Glutamatergic neuron (in vitro differentiated cells): Measurements from ENCODE around the gene SCMH1. TPM values are rescaled to one million over a fixed set of nuclear protein-coding genes. Genes with fewer than 3 reads are reported as not detected.

ENCODE experiments used
- DNase-seq: peaks from one replicate; pipeline ENCODE4 v3.0.0; 2022
- H3K27ac Mint-ChIP-seq: one replicate; pipeline ENCODE4 v1.8.0; 2020; ENCODE audit warnings: mild to moderate bottlenecking, mixed read lengths, inconsistent platforms; ENCODE audit not compliant: unreplicated experiment
- H3K27me3 Mint-ChIP-seq: one replicate; pipeline ENCODE4 v1.8.0; 2020; ENCODE audit warnings: mild to moderate bottlenecking, moderate library complexity, mixed read lengths, inconsistent platforms; ENCODE audit not compliant: unreplicated experiment
- H3K36me3 Mint-ChIP-seq: one replicate; pipeline ENCODE4 v1.8.0; 2020; ENCODE audit warnings: mild to moderate bottlenecking, mixed read lengths, inconsistent platforms; ENCODE audit not compliant: unreplicated experiment
- H3K4me1 Mint-ChIP-seq: one replicate; pipeline ENCODE4 v1.8.0; 2020; ENCODE audit warnings: mild to moderate bottlenecking, low read depth, mixed read lengths, inconsistent platforms; ENCODE audit not compliant: unreplicated experiment
- H3K4me3 Mint-ChIP-seq: one replicate; pipeline ENCODE4 v1.8.0; 2020; ENCODE audit warnings: mild to moderate bottlenecking, mixed read lengths, inconsistent platforms; ENCODE audit not compliant: unreplicated experiment
- H3K9me3 Mint-ChIP-seq: one replicate; pipeline ENCODE4 v1.8.0; 2020; ENCODE audit warnings: mild to moderate bottlenecking, moderate library complexity, mixed read lengths, inconsistent platforms; ENCODE audit not compliant: unreplicated experiment
- CTCF ChIP-seq: fragments of 200-600 bp; sonication (generic); IDR thresholded peaks from one replicate; pipeline ENCODE4 v1.5.0; 2021; ENCODE audit not compliant: partially characterized antibody, unreplicated experiment
- total RNA-seq: library from RNA; stranded (reverse); fragmentation: NEBNext Ultra II Directional; extraction: Animal tissue kit (Norgen Biotek cat#: 25700); gene quantifications from one replicate; pipeline ENCODE4 v1.2.1, GENCODE V29; 2021; ENCODE audit not compliant: unreplicated experiment

Gene SCMH1
- total RNA-seq, 1 donor from 2014 or later: 17.8 TPM

- Mint-ChIP-seq H3K27ac (no peak overlapping the region), H3K9me3 (peaks cover 3% of the 10 kb centered on the region), H3K27me3 (peaks cover 3% of the 10 kb centered on the region), H3K4me1 (no peaks in the 10 kb centered on the region), H3K4me3 (no peak overlapping the region), H3K36me3 (peaks cover 15% of the 10 kb centered on the region)
- no peak for TF ChIP-seq CTCF
- DNase-seq: no peak
Measured at GRCh38 chr1:41028034-41028642, 214.0 kb downstream of the SCMH1 start.

GRCh38 chr1:41025979-41026819 is 215.9 kb downstream of the SCMH1 start:
- Mint-ChIP-seq H3K27me3 (peaks cover 5% of the 10 kb centered on the region), H3K36me3 (peaks cover 10% of the 10 kb centered on the region), H3K4me3 (no peak overlapping the region), H3K27ac (no peak overlapping the region), H3K4me1 (peaks cover 7% of the 10 kb centered on the region), H3K9me3 (peaks cover 3% of the 10 kb centered on the region)
- TF ChIP-seq CTCF: no peak
- no peak for DNase-seq

- peak; percentile 30 for DNase-seq
- peaks cover 4% of the 10 kb centered on the region for H3K36me3 Mint-ChIP-seq
Measured at GRCh38 chr1:41024953-41025352, 217.2 kb downstream of the SCMH1 start.

GRCh38 chr1:41023279-41023990 is 218.7 kb downstream of the SCMH1 start:
- no peak overlapping the region for H3K4me3 Mint-ChIP-seq
- no peak overlapping the region for H3K27ac Mint-ChIP-seq
- H3K36me3 Mint-ChIP-seq: no peaks in the 10 kb centered on the region
- peaks cover 11% of the 10 kb centered on the region for H3K9me3 Mint-ChIP-seq
- H3K27me3 Mint-ChIP-seq: peaks cover 5% of the 10 kb centered on the region
- DNase-seq: peak; percentile 25
- peaks cover 21% of the 10 kb centered on the region for H3K4me1 Mint-ChIP-seq
- peak; percentile 35 for TF ChIP-seq CTCF

More at GRCh38 chr1:41024953-41025352, 217.2 kb downstream of the SCMH1 start:
- TF ChIP-seq CTCF: no peak
- Mint-ChIP-seq H3K4me3 (no peak overlapping the region), H3K4me1 (peaks cover 14% of the 10 kb centered on the region), H3K9me3 (peaks cover 3% of the 10 kb centered on the region), H3K27ac (no peak overlapping the region), H3K27me3 (peaks cover 5% of the 10 kb centered on the region)
